Measurements from ENCODE around the gene FXYD2. TPM values are rescaled to one million over a fixed set of nuclear protein-coding genes. Genes with fewer than 3 reads are reported as not detected.

The FXYD2 gene
- total RNA-seq, 1 donor, result not detected

DNA sequence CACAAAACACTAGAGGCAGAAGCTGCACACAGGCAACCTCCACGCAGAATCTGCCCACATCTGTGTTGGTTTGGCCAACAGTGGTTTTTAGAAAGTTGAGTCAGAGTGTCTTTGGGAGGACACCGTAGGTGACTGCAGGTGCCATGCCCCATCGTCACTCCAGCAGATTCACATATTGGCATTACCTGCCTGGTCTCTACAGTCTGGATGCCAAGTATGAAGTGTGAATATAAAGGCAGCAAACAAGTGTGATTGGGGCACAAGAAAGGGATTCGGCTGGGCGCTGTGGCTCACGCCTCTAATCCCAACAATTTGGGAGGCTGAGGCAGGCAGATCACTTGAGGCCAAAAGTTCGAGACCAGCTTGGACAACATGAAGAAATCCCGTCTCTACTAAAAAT is 11.0 kb upstream of the FXYD2 start:
- TF ChIP-seq, protein P1, sequence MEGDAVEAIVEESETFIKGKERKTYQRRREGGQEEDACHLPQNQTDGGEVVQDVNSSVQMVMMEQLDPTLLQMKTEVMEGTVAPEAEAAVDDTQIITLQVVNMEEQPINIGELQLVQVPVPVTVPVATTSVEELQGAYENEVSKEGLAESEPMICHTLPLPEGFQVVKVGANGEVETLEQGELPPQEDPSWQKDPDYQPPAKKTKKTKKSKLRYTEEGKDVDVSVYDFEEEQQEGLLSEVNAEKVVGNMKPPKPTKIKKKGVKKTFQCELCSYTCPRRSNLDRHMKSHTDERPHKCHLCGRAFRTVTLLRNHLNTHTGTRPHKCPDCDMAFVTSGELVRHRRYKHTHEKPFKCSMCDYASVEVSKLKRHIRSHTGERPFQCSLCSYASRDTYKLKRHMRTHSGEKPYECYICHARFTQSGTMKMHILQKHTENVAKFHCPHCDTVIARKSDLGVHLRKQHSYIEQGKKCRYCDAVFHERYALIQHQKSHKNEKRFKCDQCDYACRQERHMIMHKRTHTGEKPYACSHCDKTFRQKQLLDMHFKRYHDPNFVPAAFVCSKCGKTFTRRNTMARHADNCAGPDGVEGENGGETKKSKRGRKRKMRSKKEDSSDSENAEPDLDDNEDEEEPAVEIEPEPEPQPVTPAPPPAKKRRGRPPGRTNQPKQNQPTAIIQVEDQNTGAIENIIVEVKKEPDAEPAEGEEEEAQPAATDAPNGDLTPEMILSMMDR (IDR thresholded peaks at IDR 0.05; ENCODE audit: insufficient read depth, low read length), result no peak
- DNase-seq (ENCODE audit: low read depth), result no peak
- no peak overlapping the region for H3K4me3 ChIP-seq (ENCODE audit: low read depth, low read length)

DNA sequence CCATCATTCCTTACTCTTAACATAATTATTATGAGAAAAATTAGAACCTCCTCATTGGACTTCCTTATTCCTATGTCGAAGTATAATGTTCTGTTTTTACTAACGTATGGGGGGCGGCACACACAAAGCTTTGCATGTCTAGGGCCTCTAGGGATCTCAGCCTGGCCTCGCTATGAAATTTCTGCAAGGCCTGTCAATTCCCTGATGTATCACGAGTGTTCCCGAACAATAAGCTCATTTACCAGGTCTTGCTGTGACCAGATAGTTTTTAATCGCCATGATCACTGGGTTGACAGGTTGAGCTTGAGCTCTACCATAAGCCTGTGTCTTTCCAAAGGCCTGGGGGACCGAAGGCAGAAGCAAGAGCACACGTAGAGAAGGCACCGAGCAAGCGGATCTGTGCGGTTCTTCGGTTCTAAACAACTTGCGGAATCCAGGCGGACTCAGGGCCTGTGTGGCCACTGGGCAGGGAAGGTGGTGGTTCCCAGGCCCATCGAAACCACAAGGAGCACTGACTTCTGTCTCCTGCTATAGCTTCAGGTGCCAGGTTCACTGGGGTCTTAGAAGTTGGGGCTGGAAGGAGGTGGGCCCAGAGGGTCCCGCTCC is 10.4 kb upstream of the FXYD2 start:
- no peak overlapping the region for H3K4me3 ChIP-seq (ENCODE audit: low read depth, low read length)
- TF ChIP-seq, protein P1 (IDR thresholded peaks at IDR 0.05; ENCODE audit: insufficient read depth, low read length), result no peak
- no peak for DNase-seq (ENCODE audit: low read depth)

DNA sequence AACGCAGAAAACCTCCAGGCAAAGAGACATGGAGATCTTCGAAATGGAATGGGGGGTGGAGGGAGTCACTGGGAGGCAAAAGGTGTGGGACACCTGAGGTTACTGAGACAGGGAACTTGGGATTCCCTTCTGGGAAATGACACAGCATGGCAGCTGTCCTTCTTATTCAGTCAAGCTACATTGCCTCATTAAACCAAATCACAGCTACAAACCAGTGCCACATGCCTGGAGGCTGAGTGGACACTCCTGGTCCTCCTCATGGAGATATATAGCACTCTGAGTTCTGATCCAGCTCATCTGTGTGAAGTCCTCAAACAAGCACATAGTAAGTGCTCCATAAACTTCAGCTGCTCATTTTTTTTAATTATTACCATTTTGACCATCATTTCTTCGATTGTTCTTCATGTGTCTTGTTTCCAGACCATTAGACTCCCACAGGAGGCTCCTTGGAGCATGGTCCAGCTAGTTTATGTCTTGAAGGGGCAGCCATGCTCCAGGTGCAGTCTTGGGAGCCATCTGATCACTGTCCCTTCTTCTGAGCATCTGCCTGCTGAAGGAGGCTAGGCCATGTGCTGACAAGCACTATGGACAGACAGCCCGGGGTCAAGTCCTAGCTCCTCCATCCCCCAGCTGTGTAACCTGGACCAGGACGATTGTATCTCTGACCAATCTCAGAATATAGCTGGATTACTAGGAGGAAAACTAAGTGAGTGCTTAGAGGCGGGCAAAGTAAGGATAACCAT is 9.7 kb upstream of the FXYD2 start:
- TF ChIP-seq, protein P1 (IDR thresholded peaks at IDR 0.05; ENCODE audit: insufficient read depth, low read length), result no peak
- no peak for DNase-seq (ENCODE audit: low read depth)
- no peak overlapping the region for H3K4me3 ChIP-seq (ENCODE audit: low read depth, low read length)

DNA sequence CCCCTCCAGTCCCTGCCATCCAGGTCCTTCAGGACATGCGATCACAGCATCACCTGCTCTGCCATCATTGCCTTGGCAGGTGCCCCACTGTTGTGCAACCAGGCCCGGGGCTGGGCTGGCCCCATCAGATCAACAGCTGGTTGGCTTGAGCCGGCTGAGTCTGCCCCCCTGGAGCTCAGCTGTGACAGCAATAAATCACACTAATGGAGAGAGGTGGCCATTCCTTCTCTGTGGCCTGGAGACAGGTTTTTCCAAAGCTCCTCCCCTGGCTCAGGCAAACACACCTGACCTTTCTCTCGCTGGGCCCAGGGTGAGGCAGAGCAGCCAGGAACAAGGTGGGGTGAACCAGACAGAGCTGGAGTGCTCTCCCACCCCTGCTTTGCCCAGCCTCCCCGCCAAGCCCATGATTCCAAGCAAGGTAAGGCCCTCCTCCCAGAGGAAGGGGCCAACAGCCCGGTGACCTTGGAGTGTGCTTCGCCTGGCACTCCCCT is 8.9 kb upstream of the FXYD2 start:
- DNase-seq (ENCODE audit: low read depth), result no peak
- no peak overlapping the region for H3K4me3 ChIP-seq (ENCODE audit: low read depth, low read length)
- TF ChIP-seq, protein P1 (IDR thresholded peaks at IDR 0.05; ENCODE audit: insufficient read depth, low read length), result no peak

DNA sequence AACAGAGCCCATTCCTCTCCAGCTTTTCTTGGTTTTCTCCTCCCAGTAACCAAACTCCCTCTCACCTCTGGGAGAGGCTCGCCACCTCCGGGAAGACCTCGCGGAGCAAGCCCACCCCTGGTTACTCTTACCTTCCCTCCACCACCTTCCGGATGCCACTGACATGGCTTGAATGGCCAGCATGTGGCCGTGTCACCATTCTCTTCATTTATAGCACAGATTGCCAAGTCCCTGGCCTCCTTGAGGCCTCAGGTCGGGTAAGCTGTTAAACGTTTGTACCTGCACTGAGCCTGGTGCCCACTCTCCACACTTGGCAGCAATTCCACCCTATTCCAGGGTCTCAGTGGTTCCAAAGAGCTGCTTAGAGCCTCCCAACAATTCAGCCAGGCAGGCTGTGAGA is 8.0 kb upstream of the FXYD2 start:
- DNase-seq (ENCODE audit: low read depth), result no peak
- TF ChIP-seq, protein P1 (IDR thresholded peaks at IDR 0.05; ENCODE audit: insufficient read depth, low read length), result no peak
- H3K4me3 ChIP-seq (ENCODE audit: low read depth, low read length), result no peak overlapping the region

DNA sequence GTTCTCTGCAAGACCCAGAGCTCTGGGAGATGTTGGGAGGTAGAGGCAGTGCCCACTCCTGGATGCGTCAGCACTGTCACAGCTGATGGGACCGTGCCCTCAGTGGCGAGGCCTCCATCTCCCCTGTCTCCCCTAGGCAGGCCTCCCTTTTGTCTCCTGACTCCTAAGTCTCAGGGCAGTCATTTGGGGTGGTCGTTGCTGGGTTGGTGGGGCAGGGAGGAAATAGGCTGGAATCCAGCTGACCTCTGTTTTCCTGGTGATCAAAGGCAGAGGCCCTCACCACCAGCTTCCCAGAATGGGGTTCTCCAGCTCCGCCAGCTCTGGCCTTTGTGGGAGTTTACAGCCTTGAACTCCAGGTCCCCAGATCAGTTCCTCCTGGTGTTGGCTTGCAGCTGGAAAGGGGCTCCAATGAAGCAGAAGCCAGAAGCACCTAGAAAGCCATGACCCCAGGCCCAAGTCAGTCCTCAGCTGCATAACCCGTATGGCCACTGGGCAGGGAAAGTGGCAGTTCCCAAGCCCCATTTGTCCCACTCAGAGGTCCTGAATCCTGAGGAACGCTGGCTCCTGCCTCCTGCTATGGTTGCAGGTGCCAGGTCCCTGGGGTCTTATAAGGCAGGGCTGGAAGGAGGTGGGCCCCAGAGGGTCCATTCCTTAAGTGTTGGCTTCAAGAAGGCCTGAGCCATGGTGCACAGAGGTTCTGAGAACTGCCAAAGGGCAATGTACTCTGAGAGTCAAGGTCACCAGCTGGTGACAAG is 7.3 kb upstream of the FXYD2 start:
- no peak for DNase-seq (ENCODE audit: low read depth)
- TF ChIP-seq, protein P1 (IDR thresholded peaks at IDR 0.05; ENCODE audit: insufficient read depth, low read length), result no peak
- no peak overlapping the region for H3K4me3 ChIP-seq (ENCODE audit: low read depth, low read length)

All from fibroblast of the aortic adventitia (primary cell).